AG04450 (cell line): ENCODE data around the gene PNLIPRP1. TPM values are rescaled to one million over a fixed set of nuclear protein-coding genes. Genes with fewer than 3 reads are reported as not detected.

ENCODE experiments used
- CTCF ChIA-PET: fragments of 300-600, 350-600 bp; formaldehyde crosslinking; extraction: SDS; loops from one replicate; lab custom pipeline; 2022; ENCODE audit warnings: antibody characterized with exemption, inconsistent platforms; lab: Charles Lee
- POLR2A ChIA-PET: fragments of 350-600 bp; formaldehyde crosslinking; extraction: SDS; loops from one replicate; lab custom pipeline; 2021; ENCODE audit warnings: antibody characterized with exemption, inconsistent platforms; lab: Yijun Ruan, JAX
- DNase-seq: peaks from one replicate; pipeline ENCODE4 v3.0.0-alpha.2; 2011; ENCODE audit warnings: low read depth, low spot score
- H3K27ac ChIP-seq: one replicate; pipeline ENCODE4 v1.5.1; 2012; ENCODE audit warnings: low read depth, low read length, control low read depth
- H3K27me3 ChIP-seq: one replicate; pipeline ENCODE4 v1.6.0; 2012; ENCODE audit warnings: low read length; ENCODE audit not compliant: control insufficient read depth, insufficient read depth
- H3K4me3 ChIP-seq: 2 replicates; pipeline ENCODE4 v1.5.1; 2011; ENCODE audit warnings: mild to moderate bottlenecking, low read depth, low read length, control low read depth
- H3K9me3 ChIP-seq: 2 replicates; pipeline ENCODE4 v1.5.1; 2012; ENCODE audit warnings: low read length; ENCODE audit not compliant: control insufficient read depth, insufficient read depth
- CTCF ChIP-seq: IDR thresholded peaks from 2 replicates; pipeline ENCODE4 v1.5.1; 2011; ENCODE audit warnings: low read depth, low read length, control low read depth, inconsistent platforms
- polyA plus RNA-seq: library from polyadenylated mRNA; depleted of rRNA; stranded (reverse); fragments of >200 nt; gene quantifications from 2 replicates; pipeline ENCODE4 v1.2.3, GENCODE V29; 2011

PNLIPRP1 gene
- polyA plus RNA-seq, 1 experiment, result not detected

- no peak for DNase-seq
- no peak overlapping the region for H3K4me3 ChIP-seq
- no peak for TF ChIP-seq CTCF
- H3K9me3 ChIP-seq, result no peaks in the 10 kb centered on the region
- peaks cover 2% of the 10 kb centered on the region for H3K27me3 ChIP-seq
- H3K27ac ChIP-seq, result no peak overlapping the region
- CTCF ChIA-PET, result interaction anchor here (1.5 to 5.9 kb wide), 2 partner anchors 159 to 185 kb away, joined by 4 to 47 read pairs; no protein-coding TSS in a partner anchor
- POLR2A ChIA-PET, result no interaction called here
These were observed 38.6 kb downstream of the PNLIPRP1 start for GRCh38 chr10:116629340-116629739.

DNA sequence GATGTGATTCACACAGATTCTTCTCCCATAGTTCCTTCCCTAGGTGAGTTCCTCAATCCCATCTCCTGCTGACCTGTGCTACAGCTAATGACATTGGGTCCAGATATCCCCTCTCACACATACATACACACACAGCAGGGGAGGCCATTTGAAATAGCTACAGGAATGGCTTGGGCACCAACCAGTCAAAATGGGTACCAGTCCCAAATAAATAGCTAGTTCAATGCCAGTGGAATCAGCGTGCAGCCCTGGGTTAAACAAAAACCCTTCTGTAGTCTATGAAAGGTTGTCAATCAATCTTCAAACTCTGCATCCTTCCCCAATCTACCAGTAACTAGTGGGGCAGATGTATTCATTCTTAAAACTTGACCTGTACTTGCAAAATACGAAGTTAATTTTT is 39.3 kb downstream of the PNLIPRP1 start:
- CTCF ChIA-PET, result interaction anchor here (0.7 to 5.9 kb wide), 3 partner anchors 158 to 545 kb away, joined by 3 to 47 read pairs (median 4); no protein-coding TSS in a partner anchor
- Histone ChIP-seq H3K27ac (no peak overlapping the region), H3K9me3 (no peaks in the 10 kb centered on the region), H3K4me3 (no peak overlapping the region), H3K27me3 (peaks cover 2% of the 10 kb centered on the region)
- no peak for TF ChIP-seq CTCF
- POLR2A ChIA-PET, result no interaction called here
- no peak for DNase-seq

DNA sequence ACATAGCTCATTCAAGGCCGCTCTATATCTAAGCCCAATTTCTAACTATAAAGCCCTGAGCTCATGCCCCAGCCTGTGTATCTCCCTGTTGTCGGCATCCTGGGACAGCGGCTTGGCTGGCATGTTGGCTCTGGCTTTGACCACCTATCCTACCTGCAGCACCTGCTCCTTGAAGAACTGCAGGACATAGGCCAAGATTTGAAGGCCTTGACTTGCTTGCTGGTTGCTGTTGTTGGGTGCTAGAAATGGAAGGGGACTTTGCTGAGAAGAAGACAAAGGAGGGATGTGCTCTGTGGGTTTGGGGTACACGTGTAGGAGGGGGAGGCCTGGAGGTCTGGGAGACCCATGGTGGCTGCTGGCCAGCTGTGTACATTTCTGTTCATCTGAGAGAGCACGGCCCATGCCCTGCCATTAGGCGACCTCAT is 41.1 kb downstream of the PNLIPRP1 start:
- Histone ChIP-seq H3K27ac (no peak overlapping the region), H3K27me3 (peaks cover 2% of the 10 kb centered on the region), H3K4me3 (no peak overlapping the region), H3K9me3 (no peaks in the 10 kb centered on the region)
- ChIA-PET POLR2A (no interaction called here), CTCF (interaction anchor here (0.8 kb wide), 1 partner anchor 155 kb away, joined by 3 read pairs; no protein-coding TSS in a partner anchor)
- TF ChIP-seq CTCF, result no peak
- no peak for DNase-seq

DNA sequence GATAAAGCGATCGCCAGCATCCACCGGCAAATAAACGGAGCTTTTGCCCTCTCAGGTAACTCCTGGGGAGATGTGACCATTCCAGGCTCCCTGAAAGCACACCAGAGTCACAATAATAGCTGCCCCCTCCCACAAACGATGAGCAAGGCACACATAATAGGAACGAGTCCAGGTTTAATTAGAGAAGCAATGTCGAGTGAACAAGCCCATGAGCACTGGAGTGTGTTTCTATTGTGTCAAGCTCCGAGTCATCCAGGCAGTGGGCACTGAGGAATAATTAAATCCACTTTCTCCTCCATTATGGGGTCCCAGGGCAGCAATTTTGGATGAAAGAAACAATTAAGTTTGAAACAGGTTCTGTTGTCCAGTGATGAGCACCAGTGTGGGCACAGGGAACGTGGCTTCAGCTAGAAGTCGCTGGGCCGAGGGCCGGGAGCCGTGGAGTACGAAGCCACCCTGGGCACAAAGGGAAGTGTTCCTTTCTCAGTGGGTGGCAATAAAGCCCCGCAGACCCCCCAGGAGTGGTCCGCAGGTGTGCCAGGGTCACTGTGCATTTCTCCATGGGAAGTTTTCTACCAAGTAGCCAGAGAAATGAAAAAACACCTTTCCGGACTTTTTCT is 41.9 kb downstream of the PNLIPRP1 start:
- Histone ChIP-seq H3K27ac (no peak overlapping the region), H3K9me3 (no peaks in the 10 kb centered on the region), H3K4me3 (no peak overlapping the region), H3K27me3 (no peaks in the 10 kb centered on the region)
- CTCF ChIA-PET, result interaction anchor here (0.7 kb wide), 1 partner anchor 536 kb away, joined by 3 read pairs; no protein-coding TSS in a partner anchor
- POLR2A ChIA-PET, result no interaction called here
- no peak for DNase-seq
- TF ChIP-seq CTCF, result no peak

- CTCF ChIA-PET, result no interaction called here
- H3K27me3 ChIP-seq, result no peaks in the 10 kb centered on the region
- TF ChIP-seq CTCF, result no peak
- H3K9me3 ChIP-seq, result no peaks in the 10 kb centered on the region
- H3K27ac ChIP-seq, result no peak overlapping the region
- POLR2A ChIA-PET, result no interaction called here
- H3K4me3 ChIP-seq, result no peak overlapping the region
- no peak for DNase-seq
These were observed 42.4 kb downstream of the PNLIPRP1 start for GRCh38 chr10:116633216-116633600.
